Measurements from ENCODE around the gene MORN1.

GRCh38 chr1:2356401-2356800, 35.0 kb downstream of the MORN1 start:
- no peak for TF ChIP-seq CTCF (IDR thresholded peaks at IDR 0.05)
- TF ChIP-seq POLR2A (IDR thresholded peaks at IDR 0.05), result no peak

Data from right lobe of liver (tissue), 4 donors.